H9 (cell line): Measurements from ENCODE around the gene ANP32B. TPM values are rescaled to one million over a fixed set of nuclear protein-coding genes. Genes with fewer than 3 reads are reported as not detected.

Source experiments
- DNase-seq: peaks from one replicate; pipeline ENCODE4 v3.0.0-alpha.2; 2017
- H2AFZ ChIP-seq: one replicate; pipeline ENCODE4 v1.6.1; 2013; ENCODE audit warnings: mild to moderate bottlenecking, low read length, control low read depth, moderate library complexity
- H2AK5ac ChIP-seq: 2 replicates; pipeline ENCODE4 v1.6.1; 2013; ENCODE audit warnings: low read length, control low read depth, mixed read lengths; ENCODE audit not compliant: insufficient read length
- H2BK120ac ChIP-seq: one replicate; pipeline ENCODE4 v1.6.1; 2013; ENCODE audit warnings: low read depth, mild to moderate bottlenecking, low read length, control low read depth, inconsistent platforms; ENCODE audit not compliant: poor library complexity, severe bottlenecking
- H2BK12ac ChIP-seq: 2 replicates; pipeline ENCODE4 v1.6.1; 2013; ENCODE audit warnings: low read length, control low read depth, mixed read lengths, low read depth; ENCODE audit not compliant: insufficient read length
- H2BK15ac ChIP-seq: 2 replicates; pipeline ENCODE4 v1.6.1; 2013; ENCODE audit warnings: low read depth, low read length, control low read depth
- H2BK20ac ChIP-seq: one replicate; pipeline ENCODE4 v1.6.1; 2013; ENCODE audit warnings: low read depth, mild to moderate bottlenecking, low read length, control low read depth, inconsistent platforms; ENCODE audit not compliant: poor library complexity, severe bottlenecking
- H2BK5ac ChIP-seq: 2 replicates; pipeline ENCODE4 v1.6.1; 2013; ENCODE audit warnings: low read length, control low read depth, mixed read lengths; ENCODE audit not compliant: insufficient read length
- H3K14ac ChIP-seq: 2 replicates; pipeline ENCODE4 v1.6.1; 2013; ENCODE audit warnings: low read length, control low read depth; ENCODE audit not compliant: insufficient read depth
- H3K18ac ChIP-seq: 2 replicates; pipeline ENCODE4 v1.6.1; 2013; ENCODE audit warnings: low read depth, mild to moderate bottlenecking, mixed read lengths, low read length, control low read depth; ENCODE audit not compliant: insufficient read length
- H3K23ac ChIP-seq: 2 replicates; pipeline ENCODE4 v1.6.1; 2013; ENCODE audit warnings: low read length, control low read depth, mixed read lengths, low read depth; ENCODE audit not compliant: insufficient read length
- H3K23me2 ChIP-seq: 2 replicates; pipeline ENCODE4 v1.6.1; 2013; ENCODE audit warnings: low read depth, mild to moderate bottlenecking, mixed read lengths, low read length, control low read depth; ENCODE audit not compliant: insufficient read length, poor library complexity, severe bottlenecking
- H3K27ac ChIP-seq: 2 replicates; pipeline ENCODE4 v1.5.1; 2013; ENCODE audit warnings: low read length, control low read depth, mixed read lengths, low read depth; ENCODE audit not compliant: insufficient read length
- H3K27me3 ChIP-seq: 2 replicates; pipeline ENCODE4 v1.6.1; 2013; ENCODE audit warnings: low read length, control low read depth, inconsistent platforms; ENCODE audit not compliant: insufficient read depth
- H3K4ac ChIP-seq: 2 replicates; pipeline ENCODE4 v1.6.1; 2013; ENCODE audit warnings: low read depth, mild to moderate bottlenecking, control low read depth, inconsistent platforms, low read length, moderate library complexity
- H3K4me1 ChIP-seq: 2 replicates; pipeline ENCODE4 v1.6.1; 2013; ENCODE audit warnings: low read length, control low read depth, inconsistent platforms; ENCODE audit not compliant: insufficient read depth
- H3K4me2 ChIP-seq: 2 replicates; pipeline ENCODE4 v1.6.1; 2013; ENCODE audit warnings: low read length, control low read depth, mixed read lengths; ENCODE audit not compliant: insufficient read length, insufficient read depth
- H3K56ac ChIP-seq: 2 replicates; pipeline ENCODE4 v1.6.1; 2013; ENCODE audit warnings: low read depth, mild to moderate bottlenecking, mixed read lengths, low read length, control low read depth; ENCODE audit not compliant: insufficient read length
- H3K79me1 ChIP-seq: 2 replicates; pipeline ENCODE4 v1.6.1; 2013; ENCODE audit warnings: low read depth, mild to moderate bottlenecking, moderate library complexity, low read length, control low read depth, inconsistent platforms; ENCODE audit not compliant: insufficient read depth, poor library complexity, severe bottlenecking
- H3K79me2 ChIP-seq: 2 replicates; pipeline ENCODE4 v1.6.1; 2013; ENCODE audit warnings: low read length, control low read depth, inconsistent platforms; ENCODE audit not compliant: insufficient read depth
- H3K9ac ChIP-seq: 2 replicates; pipeline ENCODE4 v1.6.1; 2013; ENCODE audit warnings: low read length, control low read depth, mixed read lengths; ENCODE audit not compliant: insufficient read length; ENCODE audit errors: extremely low read depth
- H3K9me3 ChIP-seq: one replicate; pipeline ENCODE4 v1.6.1; 2013; ENCODE audit warnings: low read depth, low read length, inconsistent platforms; ENCODE audit not compliant: control insufficient read depth
- H3T11ph ChIP-seq: one replicate; pipeline ENCODE4 v1.6.1; 2013; ENCODE audit warnings: mild to moderate bottlenecking, low read length, control low read depth, inconsistent platforms
- H4K20me1 ChIP-seq: one replicate; pipeline ENCODE4 v1.6.1; 2013; ENCODE audit not compliant: control insufficient read depth, insufficient read length, insufficient read depth
- H4K5ac ChIP-seq: 2 replicates; pipeline ENCODE4 v1.6.1; 2013; ENCODE audit warnings: low read depth, mild to moderate bottlenecking, mixed read lengths, low read length, control low read depth; ENCODE audit not compliant: insufficient read length
- H4K8ac ChIP-seq: replicated peaks from 2 replicates; pipeline ENCODE4 v1.6.1; 2013; ENCODE audit warnings: low read length, control low read depth, mixed read lengths, low read depth; ENCODE audit not compliant: insufficient read length
- H4K91ac ChIP-seq: 2 replicates; pipeline ENCODE4 v1.6.1; 2013; ENCODE audit warnings: low read depth, mild to moderate bottlenecking, moderate library complexity, mixed read lengths, low read length, control low read depth; ENCODE audit not compliant: insufficient read length
- H3K27ac Mint-ChIP-seq, 3 experiments: 2 replicates in 2 of 3; 3 replicates in 1 of 3; pipeline ENCODE4 v1.8.0; 2020 to 2021; ENCODE audit warnings: mixed read lengths in 3 of 3, mild to moderate bottlenecking in 1 of 3, moderate library complexity in 1 of 3
- H3K27me3 Mint-ChIP-seq: 2 replicates; pipeline ENCODE4 v1.8.0; 2021; ENCODE audit warnings: low read depth, mild to moderate bottlenecking, moderate library complexity, mixed read lengths
- H3K36me3 Mint-ChIP-seq, 3 experiments: 2 replicates in 2 of 3; 3 replicates in 1 of 3; pipeline ENCODE4 v1.8.0; 2020 to 2021; ENCODE audit warnings: low read depth in 3 of 3, mixed read lengths in 3 of 3; ENCODE audit not compliant: insufficient read depth in 1 of 3
- H3K4me1 Mint-ChIP-seq, 2 experiments: 2 replicates each; pipeline ENCODE4 v1.8.0; 2020; ENCODE audit warnings: mixed read lengths in 2 of 2
- H3K4me3 Mint-ChIP-seq, 2 experiments: 2 replicates in 1 of 2; 3 replicates in 1 of 2; pipeline ENCODE4 v1.8.0; 2020 to 2021; ENCODE audit warnings: mild to moderate bottlenecking in 2 of 2, mixed read lengths in 2 of 2, moderate library complexity in 1 of 2
- H3K9me3 Mint-ChIP-seq, 2 experiments: 2 replicates in 1 of 2; 3 replicates in 1 of 2; pipeline ENCODE4 v1.8.0; 2020; ENCODE audit warnings: mild to moderate bottlenecking in 2 of 2, mixed read lengths in 2 of 2, moderate library complexity in 1 of 2
- CTCF ChIP-seq: fragments of 200-600 bp; sonication (generic); conservative IDR thresholded peaks from 3 replicates; pipeline ENCODE4 v1.8.0; 2021; ENCODE audit warnings: antibody characterized with exemption, mild to moderate bottlenecking
- WGBS: extraction: QIAGEN DNeasy Blood & Tissue Kit; methylation state at CpG from one replicate; pipeline ENCODE4 v1.1.7; 2013; ENCODE audit warnings: missing lambda C conversion rate, low lambda C conversion rate, mixed read lengths; ENCODE audit not compliant: insufficient read length; ENCODE audit errors: extremely low coverage; 5-methylcytosine and 5-hydroxymethylcytosine counted together
- total RNA-seq: library from RNA; stranded (reverse); gene quantifications from 2 replicates; pipeline ENCODE4 v1.2.1, GENCODE V29; 2021

The ANP32B gene
- total RNA-seq, 1 experiment from 2014 or later: 91.6 TPM

DNA sequence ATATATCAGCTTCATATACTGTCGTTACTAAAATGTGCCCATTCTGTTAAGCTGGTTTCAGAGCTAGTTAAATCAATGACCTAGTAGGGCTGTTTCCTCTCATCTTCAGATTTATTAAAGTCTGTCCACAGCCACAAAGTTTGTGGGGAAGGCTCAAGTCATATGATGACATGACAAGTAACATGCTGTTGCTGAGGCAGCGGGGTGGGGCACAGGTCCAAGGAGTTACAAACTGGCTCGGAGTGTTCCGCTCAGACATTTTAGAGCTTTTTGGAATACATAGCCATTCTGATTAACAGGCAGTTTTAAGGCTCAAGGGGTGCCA is 2.7 kb upstream of the ANP32B start:
- H3K9ac ChIP-seq: no peak overlapping the region
- no peak overlapping the region for H3K4ac ChIP-seq
- H2AFZ ChIP-seq: no peak overlapping the region
- H3K4me1 ChIP-seq: no peaks in the 10 kb centered on the region
- H4K5ac ChIP-seq: no peak overlapping the region
- no peaks in the 10 kb centered on the region; the same call in 1 of the 2 replicates for H3K79me2 ChIP-seq
- H3K27ac ChIP-seq: no peak overlapping the region
- H3K4me1 Mint-ChIP-seq: peaks cover 4% of the 10 kb centered on the region in 2 experiments; a peak in 3 of 4 replicates
- DNase-seq: no peak
- H3K4me3 Mint-ChIP-seq: no peak overlapping the region
- WGBS: no CpG with 5 or more reads among the region's 4 CpGs
- no peaks in the 10 kb centered on the region for H3K79me1 ChIP-seq
- H3K56ac ChIP-seq: no peak overlapping the region
- H3K27ac Mint-ChIP-seq: no peak overlapping the region
- H3K4me2 ChIP-seq: no peak overlapping the region
- no peaks in the 10 kb centered on the region for H3K9me3 ChIP-seq
- no peak for TF ChIP-seq CTCF
- H3K27me3 ChIP-seq: peaks cover 45% of the 10 kb centered on the region
- peaks cover 4 to 16% of the 10 kb centered on the region in 2 experiments for H3K9me3 Mint-ChIP-seq
- H2BK15ac ChIP-seq: no peak overlapping the region
- H3K36me3 Mint-ChIP-seq: peaks cover 0 to 2% (median 0%) of the 10 kb centered on the region in 3 experiments; a peak in 2 of 7 replicates
- peaks cover 76% of the 10 kb centered on the region for H3K27me3 Mint-ChIP-seq
- no peak overlapping the region for H3K23ac ChIP-seq
- no peak overlapping the region for H4K91ac ChIP-seq
- no peak overlapping the region for H3T11ph ChIP-seq
- H3K18ac ChIP-seq: no peak overlapping the region
- no peak overlapping the region for H2BK5ac ChIP-seq
- no peak overlapping the region for H2BK120ac ChIP-seq
- no peak overlapping the region for H2AK5ac ChIP-seq
- H3K14ac ChIP-seq: no peak overlapping the region
- no peak overlapping the region for H2BK12ac ChIP-seq
- H4K20me1 ChIP-seq: no peaks in the 10 kb centered on the region
- peaks cover 9% of the 10 kb centered on the region for H3K23me2 ChIP-seq
- H4K8ac ChIP-seq: no peak overlapping the region
- no peak overlapping the region for H2BK20ac ChIP-seq
